ENCODE results near the gene IFT80. TPM values are rescaled to one million over a fixed set of nuclear protein-coding genes. Genes with fewer than 3 reads are reported as not detected.

Gene IFT80
- total and polyA plus RNA-seq, 9 of the 15 experiments (the other 6 are each of a cell fraction or from before 2014, with no cell fraction given): 6.7 to 21.1 (median 16.4) TPM

GRCh38 chr3:160378331-160379109 is 20.5 kb downstream of the IFT80 start (continued):
- TF ChIP-seq TSHZ1 (CRISPR knock-in tag; IDR thresholded peaks at IDR 0.05) (no peak), CTCF (IDR thresholded peaks at IDR 0.05 in 2 of 3, conservative IDR thresholded peaks at IDR 0.05 in 1 of 3; ENCODE audit: insufficient read depth in 2 of 3, low read depth in 1 of 3, low read length in 3 of 3) (no peak), SFPQ (IDR thresholded peaks at IDR 0.05; ENCODE audit: low read depth, low read length) (no peak)

Measured in K562 (cell line).